Endothelial cell of umbilical vein (primary cell): Measurements from ENCODE around the gene TNKS1BP1.

Experiments used
- CTCF ChIP-seq, 2 donors: IDR thresholded peaks; 1 replicate in 1 of 2; 2 replicates in 1 of 2; pipeline ENCODE4 v1.5.1; 2011; ENCODE audit warnings: low read length in 2 of 2, mild to moderate bottlenecking in 2 of 2, moderate library complexity in 2 of 2, control low read depth in 1 of 2, inconsistent platforms in 1 of 2, low read depth in 1 of 2; ENCODE audit not compliant: insufficient read depth in 1 of 2; ENCODE audit errors: extremely low read depth in 1 of 2
- EZH2 ChIP-seq: IDR thresholded peaks from 2 replicates; pipeline ENCODE4 v1.6.1; 2012; ENCODE audit warnings: borderline replicate concordance, low read depth, mild to moderate bottlenecking, moderate library complexity, low read length, inconsistent platforms; ENCODE audit not compliant: severe bottlenecking
- JUN ChIP-seq: IDR thresholded peaks from 2 replicates; pipeline ENCODE4 v1.6.1; 2011; ENCODE audit warnings: borderline replicate concordance, low read depth; ENCODE audit not compliant: insufficient read length, insufficient read depth
- MYC ChIP-seq: IDR thresholded peaks from one replicate; pipeline ENCODE4 v1.6.1; 2011; ENCODE audit warnings: mild to moderate bottlenecking, low read depth, low read length
- POLR2A ChIP-seq: IDR thresholded peaks from 2 replicates; pipeline ENCODE4 v1.6.1; 2012; ENCODE audit warnings: low read depth, mild to moderate bottlenecking, control low read depth, low read length
- POLR2AphosphoS5 ChIP-seq: IDR thresholded peaks from 2 replicates; pipeline ENCODE4 v1.6.1; 2012; ENCODE audit warnings: low read depth, mild to moderate bottlenecking, control low read depth, low read length, moderate library complexity; ENCODE audit not compliant: insufficient read depth

- no peak for TF ChIP-seq CTCF (IDR thresholded peaks at IDR 0.05; ENCODE audit: extremely low read depth in 1 of 2, insufficient read depth in 1 of 2, low read depth in 1 of 2, low read length in 2 of 2)
- no peak for TF ChIP-seq POLR2AphosphoS5
- no peak for TF ChIP-seq POLR2A
- TF ChIP-seq EZH2, result no peak
- TF ChIP-seq JUN, result no peak
- no peak for TF ChIP-seq MYC
These were observed 14.6 kb upstream of the TNKS1BP1 start for GRCh38 chr11:57339328-57339727.
